Activated naive CD4-positive, alpha-beta T cell treated with anti-CD3 and anti-CD28 coated beads, Interleukin-2, amount 10 ng/mL, durations not matched to agents 7 days and 5 days (primary cell): ENCODE data around the gene PCDHGA3.
A peak's percentile ranks its signal among the peaks of the same experiment; 100 is the strongest.
"Not testable (repeated sequence)": the region's sequence is repeated elsewhere in the genome, so short reads cannot be mapped to it uniquely, and the experiment has no call there.

Experiments
- CTCF ChIA-PET: fragments of 350-600 bp; sonication (Branson Sonifier 250); formaldehyde crosslinking; loops from one replicate; lab custom pipeline; 2021; ENCODE audit warnings: antibody characterized with exemption; lab: Charles Lee
- DNase-seq: peaks from one replicate; pipeline ENCODE4 v3.0.0-alpha.2; 2020
- H3K27ac Mint-ChIP-seq: one replicate; pipeline ENCODE4 v1.8.0; 2021; ENCODE audit warnings: mild to moderate bottlenecking, moderate library complexity, mixed read lengths
- H3K27me3 Mint-ChIP-seq: one replicate; pipeline ENCODE4 v1.8.0; 2021; ENCODE audit warnings: mild to moderate bottlenecking, mixed read lengths
- H3K36me3 Mint-ChIP-seq: one replicate; pipeline ENCODE4 v1.8.0; 2021; ENCODE audit warnings: mixed read lengths
- H3K4me1 Mint-ChIP-seq: one replicate; pipeline ENCODE4 v1.8.0; 2021; ENCODE audit warnings: mixed read lengths
- H3K4me3 Mint-ChIP-seq: one replicate; pipeline ENCODE4 v1.8.0; 2021; ENCODE audit warnings: mild to moderate bottlenecking, moderate library complexity, mixed read lengths
- H3K9me3 Mint-ChIP-seq: one replicate; pipeline ENCODE4 v1.8.0; 2021; ENCODE audit warnings: mixed read lengths

Gene PCDHGA3

GRCh38 chr5:141330299-141331080 is 13.1 kb upstream of the PCDHGA3 start, which contains the start of gene PCDHGA1:
Gene PCDHGA1, plus strand, starts transcription at chr5:141330514.
- peaks cover 4% of the 10 kb centered on the region for H3K36me3 Mint-ChIP-seq
- DNase-seq = peak; percentile 53
- H3K4me3 Mint-ChIP-seq = no peak within 1 kb of the TSS
- peaks cover 25% of the 10 kb centered on the region for H3K9me3 Mint-ChIP-seq
- CTCF ChIA-PET = interaction anchor here (0.7 to 3.7 kb wide), 10 partner anchors 10 to 273 kb away, joined by 3 to 23 read pairs (median 4); partner anchors contain the start of genes PCDHGA12, PCDHGA3, PCDHGA5 and PCDHGB1
- peaks cover 9% of the 10 kb centered on the region for H3K4me1 Mint-ChIP-seq
- no peak within 1 kb of the TSS for H3K27ac Mint-ChIP-seq
- peaks cover 39% of the 10 kb centered on the region for H3K27me3 Mint-ChIP-seq

- CTCF ChIA-PET = interaction anchor here (1.4 to 3.3 kb wide), 2 partner anchors 12 to 14 kb away, joined by 4 to 12 read pairs; partner anchors contain the start of gene TAF7
- H3K9me3 Mint-ChIP-seq = peaks cover 22% of the 10 kb centered on the region
- H3K27ac Mint-ChIP-seq, DNase-seq, H3K4me3 Mint-ChIP-seq, H3K4me1 Mint-ChIP-seq, H3K36me3 Mint-ChIP-seq: not testable (repeated sequence)
- H3K27me3 Mint-ChIP-seq = peaks cover 27% of the 10 kb centered on the region
Observed at GRCh38 chr5:141332571-141332970, 11.1 kb upstream of the PCDHGA3 start.

GRCh38 chr5:141338538-141339306 is 4.9 kb upstream of the PCDHGA3 start, which contains the start of gene PCDHGA2:
Gene PCDHGA2, plus strand, starts transcription at chr5:141338760.
- Mint-ChIP-seq H3K36me3 (no peaks in the 10 kb centered on the region), H3K4me3 (no peak within 1 kb of the TSS), H3K27me3 (peaks cover 21% of the 10 kb centered on the region), H3K4me1 (peaks cover 2% of the 10 kb centered on the region), H3K27ac (no peak within 1 kb of the TSS), H3K9me3 (peaks cover 25% of the 10 kb centered on the region)
- CTCF ChIA-PET = interaction anchor here (0.6 to 1.6 kb wide), 6 partner anchors 11 to 229 kb away, joined by 3 to 6 read pairs (median 3); partner anchors contain the start of genes PCDHGB1 and TAF7
- DNase-seq = no peak

GRCh38 chr5:141340781-141341354 is 2.8 kb upstream of the PCDHGA3 start:
- not testable (repeated sequence) for H3K27ac Mint-ChIP-seq, DNase-seq, H3K36me3 Mint-ChIP-seq, H3K4me1 Mint-ChIP-seq, H3K4me3 Mint-ChIP-seq
- CTCF ChIA-PET = interaction anchor here (0.9 to 1.4 kb wide), 2 partner anchors 172 to 217 kb away, joined by 3 read pairs; no protein-coding TSS in a partner anchor
- H3K9me3 Mint-ChIP-seq = peaks cover 33% of the 10 kb centered on the region
- peaks cover 33% of the 10 kb centered on the region for H3K27me3 Mint-ChIP-seq

- Mint-ChIP-seq H3K27ac (no peak overlapping the region), H3K4me3 (no peak overlapping the region), H3K27me3 (peaks cover 40% of the 10 kb centered on the region), H3K9me3 (peaks cover 36% of the 10 kb centered on the region), H3K36me3 (no peaks in the 10 kb centered on the region), H3K4me1 (peaks cover 3% of the 10 kb centered on the region)
- DNase-seq = no peak
- CTCF ChIA-PET = interaction anchor here (1.1 to 1.3 kb wide), 2 partner anchors 17 to 24 kb away, joined by 3 to 4 read pairs; partner anchors contain the start of gene PCDHGB2
Observed at GRCh38 chr5:141342773-141343172, 856 bp upstream of the PCDHGA3 start.

GRCh38 chr5:141343953-141344463 is 379 bp downstream of the PCDHGA3 start:
- peaks cover 3% of the 10 kb centered on the region for H3K4me1 Mint-ChIP-seq
- peak overlapping the region; percentile 52 for H3K4me3 Mint-ChIP-seq
- H3K9me3 Mint-ChIP-seq = peaks cover 33% of the 10 kb centered on the region
- DNase-seq = no peak
- no peak overlapping the region for H3K27ac Mint-ChIP-seq
- CTCF ChIA-PET = interaction anchor here (1.0 to 1.7 kb wide), 12 partner anchors 9 to 77 kb away, joined by 3 to 5 read pairs (median 3); partner anchors contain the start of genes PCDHGA1, PCDHGA11, PCDHGB2 and PCDHGB6
- H3K36me3 Mint-ChIP-seq = no peaks in the 10 kb centered on the region
- H3K27me3 Mint-ChIP-seq = peaks cover 35% of the 10 kb centered on the region

- Mint-ChIP-seq H3K4me3 (no peak overlapping the region), H3K9me3 (peaks cover 32% of the 10 kb centered on the region), H3K27me3 (peaks cover 31% of the 10 kb centered on the region), H3K27ac (no peak overlapping the region), H3K36me3 (peaks cover 5% of the 10 kb centered on the region), H3K4me1 (peaks cover 3% of the 10 kb centered on the region)
- CTCF ChIA-PET = no interaction called here
- DNase-seq = no peak
Observed at GRCh38 chr5:141345327-141345726, 1.7 kb downstream of the PCDHGA3 start.

- CTCF ChIA-PET = interaction anchor here (1.0 to 1.6 kb wide), 3 partner anchors 10 to 24 kb away, joined by 3 to 4 read pairs (median 4); partner anchors contain the start of gene PCDHGB3
- not testable (repeated sequence) for H3K4me3 Mint-ChIP-seq, DNase-seq, H3K36me3 Mint-ChIP-seq, H3K27ac Mint-ChIP-seq, H3K4me1 Mint-ChIP-seq
- Mint-ChIP-seq H3K27me3 (peaks cover 35% of the 10 kb centered on the region), H3K9me3 (peaks cover 35% of the 10 kb centered on the region)
Observed at GRCh38 chr5:141346017-141346416, 2.4 kb downstream of the PCDHGA3 start.

- Mint-ChIP-seq H3K9me3 (peaks cover 28% of the 10 kb centered on the region), H3K27me3 (peaks cover 41% of the 10 kb centered on the region), H3K4me1 (no peaks in the 10 kb centered on the region), H3K36me3 (peaks cover 8% of the 10 kb centered on the region), H3K27ac (no peak within 1 kb of the TSS), H3K4me3 (peak within 1 kb of the TSS; percentile 47)
- DNase-seq = peak; percentile 54
- CTCF ChIA-PET = interaction anchor here (0.7 to 1.8 kb wide), 5 partner anchors 12 to 329 kb away, joined by 3 to 7 read pairs (median 4); partner anchors contain the start of genes PCDHGA1, PCDHGA2 and PCDHGB3
Observed at GRCh38 chr5:141349917-141350619, 6.4 kb downstream of the PCDHGA3 start, which contains the start of gene PCDHGB1. Gene PCDHGB1, plus strand, starts transcription at chr5:141350099. Its CDS starts 162 bp downstream, at chr5:141350261.

GRCh38 chr5:141351591-141351990 is 8.0 kb downstream of the PCDHGA3 start:
- H3K27ac Mint-ChIP-seq = no peak overlapping the region
- H3K27me3 Mint-ChIP-seq = peaks cover 45% of the 10 kb centered on the region
- H3K36me3 Mint-ChIP-seq = peaks cover 8% of the 10 kb centered on the region
- no peak for DNase-seq
- peaks cover 34% of the 10 kb centered on the region for H3K9me3 Mint-ChIP-seq
- CTCF ChIA-PET = no interaction called here
- H3K4me3 Mint-ChIP-seq = no peak overlapping the region
- H3K4me1 Mint-ChIP-seq = no peaks in the 10 kb centered on the region

- H3K27ac Mint-ChIP-seq = no peak within 1 kb of the TSS
- H3K4me3 Mint-ChIP-seq = peak within 1 kb of the TSS; percentile 15
- peaks cover 8% of the 10 kb centered on the region for H3K36me3 Mint-ChIP-seq
- no peak for DNase-seq
- peaks cover 30% of the 10 kb centered on the region for H3K9me3 Mint-ChIP-seq
- peaks cover 51% of the 10 kb centered on the region for H3K27me3 Mint-ChIP-seq
- no peaks in the 10 kb centered on the region for H3K4me1 Mint-ChIP-seq
- CTCF ChIA-PET = interaction anchor here (0.9 to 1.5 kb wide), 8 partner anchors 8 to 209 kb away, joined by 3 to 5 read pairs (median 3); partner anchors contain the start of genes PCDHGA3 and PCDHGA6
Observed at GRCh38 chr5:141354900-141355469, 11.4 kb downstream of the PCDHGA3 start, which contains the start of gene PCDHGA4. Gene PCDHGA4, plus strand, starts transcription at chr5:141355021. Its CDS starts 87 bp downstream, at chr5:141355108.

GRCh38 chr5:141355641-141356040 is 12.0 kb downstream of the PCDHGA3 start:
- Mint-ChIP-seq H3K36me3 (peaks cover 6% of the 10 kb centered on the region), H3K27ac (no peak overlapping the region), H3K9me3 (peaks cover 29% of the 10 kb centered on the region), H3K4me1 (no peaks in the 10 kb centered on the region), H3K27me3 (peaks cover 49% of the 10 kb centered on the region), H3K4me3 (no peak overlapping the region)
- CTCF ChIA-PET = interaction anchor here (0.9 to 1.5 kb wide), 10 partner anchors 9 to 208 kb away, joined by 3 to 5 read pairs (median 3); partner anchors contain the start of genes PCDHGA3 and PCDHGA6
- DNase-seq = no peak
